Loucy (cell line): Measurements from ENCODE around the gene LPGAT1.

Experiments used
- H2AFZ ChIP-seq: fragments of 200-600 bp; sonication (generic); 2 replicates; pipeline ENCODE4 v1.6.0; 2016; ENCODE audit warnings: antibody characterized with exemption, mild to moderate bottlenecking, low read length, moderate library complexity
- H3F3A ChIP-seq: fragments of 200-600 bp; 2 replicates; pipeline ENCODE4 v1.6.0; 2016; ENCODE audit warnings: antibody characterized with exemption, low read depth, mild to moderate bottlenecking
- H3K27me3 ChIP-seq: fragments of 200-600 bp; sonication (generic); 2 replicates; pipeline ENCODE4 v1.6.1; 2014; ENCODE audit warnings: low read length, mild to moderate bottlenecking; ENCODE audit not compliant: insufficient read depth, poor library complexity, severe bottlenecking
- H3K36me3 ChIP-seq: fragments of 200-600 bp; sonication (generic); 2 replicates; pipeline ENCODE4 v1.6.1; 2016; ENCODE audit warnings: low read length; ENCODE audit not compliant: insufficient read depth
- H3K4me1 ChIP-seq: fragments of 200-600 bp; sonication (generic); 2 replicates; pipeline ENCODE4 v1.5.1; 2014; ENCODE audit warnings: low read length, mild to moderate bottlenecking; ENCODE audit not compliant: insufficient read depth, poor library complexity, severe bottlenecking
- H3K4me2 ChIP-seq: fragments of 200-600 bp; sonication (generic); 2 replicates; pipeline ENCODE4 v1.6.0; 2014; ENCODE audit warnings: antibody characterized with exemption, low read length, low read depth, mild to moderate bottlenecking; ENCODE audit not compliant: poor library complexity, severe bottlenecking
- H3K4me3 ChIP-seq: fragments of 200-600 bp; sonication (generic); 2 replicates; pipeline ENCODE4 v1.5.1; 2014; ENCODE audit warnings: low read length, mild to moderate bottlenecking, mixed read lengths; ENCODE audit not compliant: poor library complexity, severe bottlenecking
- H3K79me2 ChIP-seq: fragments of 200-600 bp; sonication (generic); 2 replicates; pipeline ENCODE4 v1.6.1; 2014; ENCODE audit warnings: low read length; ENCODE audit not compliant: insufficient read depth
- H3K9ac ChIP-seq: fragments of 200-600 bp; sonication (generic); 2 replicates; pipeline ENCODE4 v1.6.0; 2014; ENCODE audit warnings: mild to moderate bottlenecking, low read depth, low read length, moderate library complexity; ENCODE audit not compliant: poor library complexity, severe bottlenecking
- H3K9me2 ChIP-seq: fragments of 200-600 bp; sonication (generic); replicated peaks from 2 replicates; pipeline ENCODE4 v1.6.1; 2016; ENCODE audit warnings: low read depth, low read length, mixed read lengths
- H3K9me3 ChIP-seq: fragments of 200-600 bp; sonication (generic); 2 replicates; pipeline ENCODE4 v1.6.1; 2014; ENCODE audit warnings: mild to moderate bottlenecking, antibody characterized with exemption, low read length, low read depth; ENCODE audit not compliant: insufficient read depth
- H4K20me1 ChIP-seq: fragments of 200-600 bp; sonication (generic); 2 replicates; pipeline ENCODE4 v1.6.0; 2014; ENCODE audit warnings: antibody characterized with exemption, low read length, mild to moderate bottlenecking; ENCODE audit not compliant: insufficient read depth, poor library complexity, severe bottlenecking
- EZH2phosphoT487 ChIP-seq: fragments of 200-600 bp; IDR thresholded peaks from 2 replicates; pipeline ENCODE4 v1.6.1; 2018; ENCODE audit warnings: antibody characterized with exemption, mild to moderate bottlenecking, moderate library complexity, borderline replicate concordance
- TF ChIP-seq, protein P1 (sequence below): fragments of 200-600 bp; sonication (generic); conservative IDR thresholded peaks from 2 replicates; pipeline ENCODE4 v1.5.1; 2014; ENCODE audit warnings: mild to moderate bottlenecking, antibody characterized with exemption, low read length

LPGAT1 gene

DNA sequence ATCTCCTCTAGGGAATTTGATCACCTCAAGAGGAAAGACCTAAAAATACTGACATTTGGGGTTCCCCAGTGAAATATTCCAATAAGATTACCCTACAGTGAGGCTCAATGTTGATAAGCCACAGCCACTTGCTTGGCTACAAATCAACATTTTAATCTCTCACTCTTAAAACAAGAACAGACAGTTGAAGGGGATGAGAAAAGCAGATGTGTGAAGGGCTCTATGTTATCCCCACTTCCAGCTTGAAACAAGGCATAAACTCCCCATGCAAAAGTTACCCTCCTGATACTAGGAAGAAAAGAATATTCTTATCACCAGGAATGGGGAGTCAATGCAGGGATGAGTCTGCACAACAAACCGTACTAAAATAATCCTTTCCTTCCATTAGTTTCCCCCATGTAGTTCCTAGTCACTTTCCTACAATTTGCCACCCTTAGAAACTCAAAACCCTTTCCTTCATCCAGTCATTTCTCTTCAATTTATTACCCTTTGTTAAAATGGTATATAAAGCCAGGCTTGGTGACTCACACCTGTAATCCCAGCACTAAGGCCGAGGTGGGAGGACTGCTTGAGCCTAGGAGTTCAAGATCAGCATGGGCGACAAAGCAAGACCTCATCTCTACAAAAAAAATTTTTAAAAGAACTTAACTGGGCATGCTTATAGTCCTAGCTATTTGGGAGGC lies 29.5 kb downstream of the LPGAT1 start:
- no peak overlapping the region for H3K9ac ChIP-seq
- H3K4me2 ChIP-seq: no peak overlapping the region
- no peaks in the 10 kb centered on the region for H4K20me1 ChIP-seq
- H3K4me3 ChIP-seq: no peak overlapping the region
- peaks cover 21% of the 10 kb centered on the region for H3K79me2 ChIP-seq
- H3F3A ChIP-seq: no peaks in the 10 kb centered on the region
- no peaks in the 10 kb centered on the region for H3K27me3 ChIP-seq
- no peak overlapping the region for H2AFZ ChIP-seq
- TF ChIP-seq EZH2phosphoT487: no peak
- TF ChIP-seq, protein P1, sequence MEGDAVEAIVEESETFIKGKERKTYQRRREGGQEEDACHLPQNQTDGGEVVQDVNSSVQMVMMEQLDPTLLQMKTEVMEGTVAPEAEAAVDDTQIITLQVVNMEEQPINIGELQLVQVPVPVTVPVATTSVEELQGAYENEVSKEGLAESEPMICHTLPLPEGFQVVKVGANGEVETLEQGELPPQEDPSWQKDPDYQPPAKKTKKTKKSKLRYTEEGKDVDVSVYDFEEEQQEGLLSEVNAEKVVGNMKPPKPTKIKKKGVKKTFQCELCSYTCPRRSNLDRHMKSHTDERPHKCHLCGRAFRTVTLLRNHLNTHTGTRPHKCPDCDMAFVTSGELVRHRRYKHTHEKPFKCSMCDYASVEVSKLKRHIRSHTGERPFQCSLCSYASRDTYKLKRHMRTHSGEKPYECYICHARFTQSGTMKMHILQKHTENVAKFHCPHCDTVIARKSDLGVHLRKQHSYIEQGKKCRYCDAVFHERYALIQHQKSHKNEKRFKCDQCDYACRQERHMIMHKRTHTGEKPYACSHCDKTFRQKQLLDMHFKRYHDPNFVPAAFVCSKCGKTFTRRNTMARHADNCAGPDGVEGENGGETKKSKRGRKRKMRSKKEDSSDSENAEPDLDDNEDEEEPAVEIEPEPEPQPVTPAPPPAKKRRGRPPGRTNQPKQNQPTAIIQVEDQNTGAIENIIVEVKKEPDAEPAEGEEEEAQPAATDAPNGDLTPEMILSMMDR: no peak
- H3K9me2 ChIP-seq: no peaks in the 10 kb centered on the region
- peaks cover 22% of the 10 kb centered on the region for H3K36me3 ChIP-seq
- H3K9me3 ChIP-seq: peaks cover 14% of the 10 kb centered on the region; the same call in 1 of the 2 replicates
- H3K4me1 ChIP-seq: no peaks in the 10 kb centered on the region

DNA sequence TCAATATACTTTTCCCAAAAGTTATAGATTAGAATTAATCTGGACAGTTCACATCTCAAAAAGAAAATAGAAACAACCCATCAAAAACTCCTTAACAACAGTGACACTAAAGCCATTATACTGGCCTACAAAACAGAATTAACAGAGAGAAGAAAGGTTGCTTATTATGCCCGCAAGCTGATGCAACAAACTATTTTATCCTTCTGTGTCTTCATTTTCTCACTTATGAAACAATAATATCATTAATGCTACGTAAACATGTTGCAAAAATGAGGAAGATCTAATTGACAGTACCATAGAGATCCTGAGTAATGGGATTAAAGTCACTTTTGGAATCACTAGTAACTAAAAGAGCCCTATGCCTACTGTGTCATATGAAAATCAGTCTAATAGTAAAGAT lies 32.6 kb downstream of the LPGAT1 start:
- no peak overlapping the region for H3K4me2 ChIP-seq
- H3K27me3 ChIP-seq: no peaks in the 10 kb centered on the region
- no peaks in the 10 kb centered on the region for H4K20me1 ChIP-seq
- no peaks in the 10 kb centered on the region for H3F3A ChIP-seq
- no peaks in the 10 kb centered on the region for H3K4me1 ChIP-seq
- H3K9me2 ChIP-seq: no peaks in the 10 kb centered on the region
- peaks cover 10% of the 10 kb centered on the region; the same call in 1 of the 2 replicates for H3K9me3 ChIP-seq
- H3K9ac ChIP-seq: no peak overlapping the region
- peaks cover 21% of the 10 kb centered on the region for H3K79me2 ChIP-seq
- no peak overlapping the region for H3K4me3 ChIP-seq
- TF ChIP-seq EZH2phosphoT487: no peak
- H3K36me3 ChIP-seq: peaks cover 11% of the 10 kb centered on the region; the same call in 1 of the 2 replicates
- no peak overlapping the region for H2AFZ ChIP-seq

DNA sequence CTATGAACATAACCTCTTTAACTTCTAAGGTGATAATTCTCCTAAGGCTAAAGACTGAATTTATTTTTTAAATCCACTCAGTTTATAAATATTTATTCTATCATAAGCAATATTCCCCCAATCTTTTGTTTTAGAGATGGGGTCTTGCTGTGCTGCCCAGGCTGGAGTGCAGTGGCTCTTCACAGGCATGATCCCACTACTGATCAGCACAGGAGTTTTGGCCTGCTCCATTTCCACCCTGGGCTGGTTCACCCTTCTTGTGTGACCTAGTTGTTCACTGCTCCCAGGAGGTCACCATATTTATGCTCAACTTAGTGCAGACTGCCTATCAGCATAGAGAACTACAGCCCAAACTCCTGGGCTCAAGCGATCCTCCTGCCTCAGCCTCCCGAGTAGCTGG lies 38.6 kb downstream of the LPGAT1 start:
- H3K9me2 ChIP-seq: no peaks in the 10 kb centered on the region
- no peaks in the 10 kb centered on the region for H3K4me1 ChIP-seq
- H3K79me2 ChIP-seq: no peaks in the 10 kb centered on the region
- no peak overlapping the region for H3K9ac ChIP-seq
- no peaks in the 10 kb centered on the region for H3K27me3 ChIP-seq
- H3K9me3 ChIP-seq: no peaks in the 10 kb centered on the region
- no peaks in the 10 kb centered on the region for H3F3A ChIP-seq
- TF ChIP-seq, protein P1: no peak
- TF ChIP-seq EZH2phosphoT487: no peak
- peaks cover 30% of the 10 kb centered on the region; the same call in 1 of the 2 replicates for H3K36me3 ChIP-seq
- H3K4me2 ChIP-seq: no peak overlapping the region
- H2AFZ ChIP-seq: no peak overlapping the region
- H3K4me3 ChIP-seq: no peak overlapping the region
- no peaks in the 10 kb centered on the region for H4K20me1 ChIP-seq
